Measurements from ENCODE around the gene TOM1L2. TPM values are rescaled to one million over a fixed set of nuclear protein-coding genes. Genes with fewer than 3 reads are reported as not detected.

Gene TOM1L2
- polyA plus RNA-seq, 3 donors, result 34.9 to 53.2 (median 37.3) TPM

GRCh38 chr17:17835415-17836249 is 136.6 kb downstream of the TOM1L2 start:
- DNase-seq (ENCODE audit: extremely low read depth in 1 of 11, low read depth in 9 of 11, low spot score in 4 of 11), result no peak

GRCh38 chr17:17834974-17835373 is 137.2 kb downstream of the TOM1L2 start:
- no peak for DNase-seq (ENCODE audit: extremely low read depth in 1 of 11, low read depth in 9 of 11, low spot score in 4 of 11)

DNA sequence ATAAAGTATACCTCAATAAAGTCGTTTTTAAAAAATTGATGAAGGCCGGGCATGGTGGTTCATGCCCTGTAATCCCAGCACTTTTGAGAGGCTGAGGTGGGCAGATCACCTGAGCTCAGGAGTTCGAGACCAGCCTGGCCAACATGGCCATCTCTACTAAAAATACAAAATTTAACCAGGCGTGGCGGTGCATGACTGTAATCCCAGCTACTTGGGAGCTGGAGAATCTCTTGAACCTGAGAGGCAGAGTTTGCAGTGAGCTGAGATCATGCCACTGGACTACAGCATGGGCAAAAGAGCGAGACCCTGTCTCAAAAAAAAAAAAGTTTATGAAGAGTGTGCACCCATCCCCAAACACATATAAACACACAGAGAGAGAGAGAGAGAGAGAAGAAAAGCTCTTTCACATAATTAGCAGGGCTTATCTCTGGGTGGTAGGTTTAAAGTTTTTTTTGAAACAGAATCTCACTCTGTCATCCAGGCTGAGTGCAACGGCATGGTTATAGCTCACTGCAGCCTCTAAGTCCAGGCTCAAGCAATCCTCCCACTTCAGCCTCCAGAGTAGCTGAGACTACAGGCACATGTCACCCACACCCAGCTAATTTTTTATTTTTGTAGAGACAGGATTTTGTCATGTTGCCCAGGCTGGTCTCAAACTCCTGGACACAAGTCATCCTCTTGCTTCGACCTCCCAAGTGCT is 138.4 kb downstream of the TOM1L2 start:
- no peak for DNase-seq (ENCODE audit: extremely low read depth in 1 of 11, low read depth in 9 of 11, low spot score in 4 of 11)

DNA sequence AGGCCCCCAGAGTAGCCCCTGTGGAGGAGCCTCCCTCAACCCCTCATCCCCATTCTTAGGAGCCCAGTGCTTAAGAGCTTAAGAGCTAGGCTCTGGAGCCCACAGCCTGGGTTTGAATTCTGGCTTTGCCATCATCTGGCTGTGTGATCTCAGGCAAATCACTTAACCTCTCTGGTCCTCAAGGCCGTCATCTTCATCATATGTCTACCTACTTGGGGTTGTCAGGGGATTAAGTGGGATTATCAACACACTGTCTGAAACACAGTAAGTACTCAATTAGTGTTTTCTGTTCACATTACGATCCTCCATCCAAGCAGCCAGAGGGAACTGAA is 140.2 kb downstream of the TOM1L2 start:
- DNase-seq (ENCODE audit: extremely low read depth in 1 of 11, low read depth in 9 of 11, low spot score in 4 of 11), result no peak

DNA sequence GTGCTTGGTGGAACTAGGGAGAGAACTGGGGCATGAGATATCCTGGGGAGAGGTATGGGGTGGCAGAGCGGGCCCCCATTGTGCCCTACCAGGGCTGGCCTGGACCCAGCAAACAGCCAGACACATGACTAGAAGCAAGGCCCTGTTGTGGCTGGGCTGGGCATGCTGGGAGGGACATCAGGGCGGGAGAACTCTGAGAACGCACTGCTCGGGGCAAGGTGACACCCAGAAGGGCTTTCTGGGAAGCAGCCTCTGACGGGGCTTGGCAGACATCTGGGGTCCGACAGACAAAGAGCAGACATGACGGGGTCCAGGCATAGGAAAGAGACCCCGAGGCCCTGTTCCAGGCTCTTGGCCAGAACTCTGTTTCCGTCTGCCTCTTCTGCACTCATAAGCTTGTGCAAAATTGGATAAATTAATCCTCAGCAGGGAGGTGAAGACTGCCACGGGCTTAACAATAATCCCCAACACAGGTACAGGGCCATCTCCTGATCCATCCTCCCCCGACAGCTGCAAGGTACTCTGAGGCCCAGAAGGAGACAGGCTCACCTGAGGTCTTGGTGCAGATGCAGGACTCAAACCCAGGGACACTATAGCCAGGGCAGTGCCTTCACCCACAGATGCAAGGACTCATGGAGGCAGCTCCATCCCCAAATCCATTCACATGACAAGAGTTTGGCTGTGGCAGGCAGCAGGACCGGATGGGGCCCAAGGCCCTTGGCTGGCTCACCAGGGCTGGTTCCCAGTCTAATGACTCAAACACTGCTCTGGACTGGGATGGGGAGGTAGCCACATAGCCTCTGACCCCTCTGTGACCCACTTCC is 140.8 kb downstream of the TOM1L2 start:
- no peak for DNase-seq (ENCODE audit: extremely low read depth in 1 of 11, low read depth in 9 of 11, low spot score in 4 of 11)

- DNase-seq (ENCODE audit: extremely low read depth in 1 of 11, low read depth in 9 of 11, low spot score in 4 of 11), result no peak
Observed at GRCh38 chr17:17830740-17831207, 141.4 kb downstream of the TOM1L2 start.

- no peak for DNase-seq (ENCODE audit: extremely low read depth in 1 of 11, low read depth in 9 of 11, low spot score in 4 of 11)
Observed at GRCh38 chr17:17830269-17830567, 142.0 kb downstream of the TOM1L2 start.

DNA sequence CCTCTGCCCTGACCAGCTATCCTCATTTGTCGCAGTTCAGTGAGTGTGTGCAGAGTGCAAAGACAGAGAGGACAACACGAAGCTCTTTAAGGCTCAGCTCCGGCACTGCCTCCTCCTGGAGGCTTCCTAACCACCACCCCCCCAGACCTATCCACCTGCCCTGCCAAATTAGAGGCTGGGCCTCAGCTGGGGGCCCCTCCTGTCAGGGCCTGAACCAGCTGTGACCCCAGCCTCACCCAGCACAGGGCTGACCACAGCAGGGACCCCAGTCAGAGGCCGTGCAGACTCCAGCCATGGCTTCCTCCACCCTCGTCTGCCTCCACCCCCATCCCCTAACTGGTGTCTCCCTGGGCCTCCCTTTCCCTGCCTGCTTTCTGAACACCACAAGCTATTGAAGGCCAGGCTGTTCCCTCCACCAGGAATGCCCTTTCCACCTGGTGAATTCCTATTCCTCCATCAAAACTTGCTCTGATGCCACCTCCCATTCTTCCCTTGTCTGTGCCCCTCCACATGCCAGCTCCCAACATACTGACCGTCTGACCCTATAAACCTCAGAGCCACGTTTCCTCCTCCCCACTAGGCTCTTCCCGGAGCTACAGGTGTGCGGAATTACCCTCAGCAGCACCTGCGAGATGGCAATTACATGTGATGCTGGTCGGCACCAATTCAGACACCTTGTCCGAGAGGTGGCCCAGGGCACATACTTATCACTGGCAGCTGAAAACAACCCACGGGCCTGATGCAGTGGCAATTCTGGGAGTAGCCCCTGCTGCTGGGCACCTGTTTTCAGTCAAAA is 144.2 kb downstream of the TOM1L2 start:
- DNase-seq (ENCODE audit: extremely low read depth in 1 of 11, low read depth in 9 of 11, low spot score in 4 of 11), result no peak

DNA sequence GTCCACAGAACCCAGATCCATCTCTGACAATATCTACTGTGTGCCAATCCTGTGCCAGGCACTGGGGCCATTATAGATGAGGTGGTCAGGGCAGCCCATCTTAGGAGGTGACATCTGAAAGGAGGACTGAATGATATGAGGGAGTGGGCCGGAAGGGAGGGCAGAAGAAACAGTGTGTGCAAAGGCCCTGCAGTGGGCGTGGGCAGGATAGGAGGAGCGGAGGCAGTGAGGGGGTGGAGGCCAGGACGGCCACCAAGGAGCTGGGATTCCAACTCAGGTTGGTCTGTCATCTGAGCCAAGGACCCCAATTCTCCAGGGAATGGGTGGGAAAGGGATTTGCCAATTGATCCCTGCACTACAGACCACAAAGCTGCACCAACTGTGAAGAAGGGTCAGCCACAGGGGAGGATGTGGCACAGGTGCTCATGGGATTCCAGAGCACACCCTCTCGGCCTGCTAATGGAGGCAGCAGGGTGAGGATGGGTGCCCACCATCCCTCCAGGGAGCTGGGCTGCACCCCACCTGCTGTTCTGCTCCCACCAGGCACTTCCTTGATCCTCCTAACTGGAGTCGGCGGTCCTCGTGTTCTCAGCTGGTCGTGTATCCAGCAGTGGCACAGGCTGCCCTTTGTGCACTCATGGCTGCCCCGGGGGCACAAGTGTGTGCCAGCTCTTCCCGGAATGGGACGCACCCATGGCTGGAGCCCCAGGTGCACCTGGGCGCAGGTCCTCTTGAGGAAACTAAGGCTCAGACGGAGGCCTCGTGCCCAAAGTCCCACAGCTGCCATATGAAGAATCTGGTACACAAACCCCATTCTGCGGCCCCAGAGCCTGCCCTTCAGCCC is 145.0 kb downstream of the TOM1L2 start:
- no peak for DNase-seq (ENCODE audit: extremely low read depth in 1 of 11, low read depth in 9 of 11, low spot score in 4 of 11)

DNA sequence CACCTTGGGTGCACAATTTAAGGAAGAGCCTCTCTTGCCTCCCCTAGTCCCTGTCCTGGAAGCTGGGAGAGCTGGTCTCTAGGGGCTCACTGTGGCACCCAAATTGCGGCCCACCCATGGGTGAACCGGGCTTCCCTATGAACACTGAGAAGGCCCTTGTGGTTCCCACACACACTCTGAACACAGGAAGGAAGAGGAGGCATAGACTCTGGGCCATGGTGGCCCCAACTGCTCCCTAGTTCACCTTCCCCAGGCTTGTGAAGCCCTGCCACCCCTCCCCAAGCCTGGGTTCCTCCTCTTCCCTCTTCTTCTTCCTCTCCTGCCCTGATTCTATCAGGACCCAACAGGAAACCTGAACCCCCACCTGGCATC is 145.9 kb downstream of the TOM1L2 start:
- no peak for DNase-seq (ENCODE audit: extremely low read depth in 1 of 11, low read depth in 9 of 11, low spot score in 4 of 11)

- DNase-seq (ENCODE audit: extremely low read depth in 1 of 11, low read depth in 9 of 11, low spot score in 4 of 11), result no peak
Observed at GRCh38 chr17:17824783-17825614, 147.2 kb downstream of the TOM1L2 start.

- DNase-seq (ENCODE audit: extremely low read depth in 1 of 11, low read depth in 9 of 11, low spot score in 4 of 11), result no peak
Observed at GRCh38 chr17:17824119-17824782, 147.9 kb downstream of the TOM1L2 start.

- peak in 6 of 11 donors; percentile 76 to 87 (median 80) for DNase-seq (ENCODE audit: extremely low read depth in 1 of 11, low read depth in 9 of 11, low spot score in 4 of 11)
Observed at GRCh38 chr17:17823433-17824118, 148.6 kb downstream of the TOM1L2 start.

DNA sequence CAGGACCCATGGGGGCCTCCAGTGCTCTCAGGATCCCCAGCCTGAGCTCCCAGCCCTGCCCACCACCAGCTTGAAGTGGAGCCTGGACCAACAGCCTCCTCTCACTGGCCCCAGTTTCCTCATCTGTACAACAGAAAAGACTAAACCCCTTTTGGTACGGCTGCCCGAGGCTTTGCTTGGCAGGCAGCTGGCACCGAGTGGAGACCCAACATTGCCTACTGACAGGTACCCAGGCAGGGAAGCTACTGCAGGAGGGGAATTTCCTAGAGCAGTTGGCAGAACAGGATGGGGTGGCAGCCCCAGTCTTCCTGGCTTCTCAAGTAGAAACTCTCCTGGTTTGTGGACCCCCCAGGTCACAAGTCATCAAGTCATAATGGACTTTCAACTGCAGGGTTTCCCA is 149.6 kb downstream of the TOM1L2 start:
- no peak for DNase-seq (ENCODE audit: extremely low read depth in 1 of 11, low read depth in 9 of 11, low spot score in 4 of 11)

DNA sequence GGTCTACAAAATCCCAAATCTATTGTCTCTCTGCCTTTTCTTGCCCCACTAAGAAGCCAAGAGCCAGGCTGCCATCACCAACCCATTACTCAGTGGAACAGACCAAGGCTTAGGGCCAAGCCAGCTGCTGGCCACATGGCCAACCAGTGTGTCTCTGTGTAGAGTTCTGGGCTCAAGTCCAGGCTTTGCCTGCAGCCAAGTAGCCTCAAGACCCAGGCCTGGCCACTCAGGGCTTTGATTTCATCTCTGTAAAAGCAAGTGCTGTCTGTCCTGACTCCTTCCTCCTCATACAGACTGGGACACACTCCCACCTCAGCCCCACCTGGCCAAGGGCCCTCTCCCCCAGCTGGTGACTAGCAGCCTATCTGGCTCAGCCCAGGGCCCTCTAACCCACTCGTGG is 150.0 kb downstream of the TOM1L2 start:
- no peak for DNase-seq (ENCODE audit: extremely low read depth in 1 of 11, low read depth in 9 of 11, low spot score in 4 of 11)

GRCh38 chr17:17820463-17821158 is 151.6 kb downstream of the TOM1L2 start:
- DNase-seq (ENCODE audit: extremely low read depth in 1 of 11, low read depth in 9 of 11, low spot score in 4 of 11), result no peak
